Panc1 (cell line): Measurements from ENCODE around the gene NR6A1. TPM values are rescaled to one million over a fixed set of nuclear protein-coding genes. Genes with fewer than 3 reads are reported as not detected.

Experiments
- ATAC-seq: fragments of 200-7000 bp; cut with Tn5 transposase; 2 replicates; pipeline ENCODE4 v1.9.1; 2020; ENCODE audit warnings: mild to moderate bottlenecking, moderate library complexity
- BruUV-seq: library from RNA; stranded (reverse); fragments of 400-500 nt; replicated peaks from 2 replicates; lab custom pipeline; 2021; lab: Mats Ljungman, UMichigan
- CTCF ChIA-PET: fragments of 300-600 bp; sonication (Branson Sonifier 250); formaldehyde crosslinking; loops from one replicate; lab custom pipeline; 2022; ENCODE audit warnings: antibody characterized with exemption; lab: Charles Lee
- POLR2A ChIA-PET: fragments of 300-600 bp; sonication (Branson Sonifier 250); formaldehyde crosslinking; loops from one replicate; lab custom pipeline; 2022; ENCODE audit warnings: antibody characterized with exemption; lab: Charles Lee
- DNase-seq: peaks from one replicate; pipeline ENCODE4 v3.0.0-alpha.2; 2010; ENCODE audit warnings: low read depth, low spot score
- H3K27ac ChIP-seq: 2 replicates; pipeline ENCODE4 v1.5.1; 2011; ENCODE audit warnings: mild to moderate bottlenecking, low read length, inconsistent platforms
- H3K27me3 ChIP-seq: fragments of 200-500 bp; sonication (Bioruptor generic); 2 replicates; pipeline ENCODE4 v1.6.0; 2014; ENCODE audit warnings: low read length, inconsistent platforms; ENCODE audit not compliant: control insufficient read depth, insufficient read depth
- H3K36me3 ChIP-seq: fragments of 200-500 bp; sonication (Bioruptor generic); 2 replicates; pipeline ENCODE4 v1.5.1; 2014; ENCODE audit warnings: inconsistent platforms, mild to moderate bottlenecking, low read length, moderate library complexity; ENCODE audit not compliant: control insufficient read depth, insufficient read depth
- H3K4me1 ChIP-seq: 2 replicates; pipeline ENCODE4 v1.5.1; 2011; ENCODE audit warnings: inconsistent platforms, mild to moderate bottlenecking, low read length, moderate library complexity; ENCODE audit not compliant: control insufficient read depth, insufficient read depth
- H3K4me3 ChIP-seq, 2 experiments: 2 replicates each; pipeline ENCODE4 v1.5.1; 2011 to 2012; ENCODE audit warnings: low read depth in 2 of 2, low read length in 2 of 2, mild to moderate bottlenecking in 2 of 2, inconsistent platforms in 1 of 2, moderate library complexity in 1 of 2
- H3K9me3 ChIP-seq: fragments of 200-500 bp; sonication (Bioruptor generic); 2 replicates; pipeline ENCODE4 v1.5.1; 2014; ENCODE audit warnings: low read depth, mild to moderate bottlenecking, inconsistent platforms, low read length, moderate library complexity; ENCODE audit not compliant: control insufficient read depth, insufficient read depth
- CTCF ChIP-seq: fragments of 450-650 bp; IDR thresholded peaks from 2 replicates; pipeline ENCODE4 v1.5.1; 2017; ENCODE audit warnings: mild to moderate bottlenecking
- POLR2AphosphoS5 ChIP-seq: IDR thresholded peaks from 2 replicates; pipeline ENCODE4 v1.6.1; 2012; ENCODE audit warnings: mild to moderate bottlenecking, low read depth, low read length, moderate library complexity
- REST ChIP-seq, 2 experiments: IDR thresholded peaks; 2 replicates each; pipeline ENCODE4 v1.6.1; 2011 to 2012; ENCODE audit warnings: low read depth in 2 of 2, control low read depth in 1 of 2, low read length in 1 of 2, mild to moderate bottlenecking in 1 of 2, moderate library complexity in 1 of 2; ENCODE audit not compliant: insufficient read depth in 1 of 2
- SIN3A ChIP-seq: IDR thresholded peaks from 2 replicates; pipeline ENCODE4 v1.6.1; 2012; ENCODE audit warnings: low read depth, mild to moderate bottlenecking, low read length, moderate library complexity, borderline replicate concordance; ENCODE audit not compliant: insufficient read depth
- TCF7L2 ChIP-seq: IDR thresholded peaks from 2 replicates; pipeline ENCODE4 v1.6.1; 2011; ENCODE audit warnings: mild to moderate bottlenecking, low read depth, low read length, inconsistent platforms
- in situ Hi-C: cut with HindIII; loops from 2 replicates; pipeline ENCODE4 v1.10.0; 2016; ENCODE audit warnings: low sequenced_read_pairs, low pct_unique_long_range_greater_than_20kb
- intact Hi-C: fragments of 100-400 bp; cut with micrococcal nuclease; formaldehyde crosslinking; loops from one replicate; pipeline ENCODE4 v1.10.0; 2022; ENCODE audit not compliant: unreplicated experiment
- total RNA-seq: library from RNA; stranded (reverse); gene quantifications from one replicate; pipeline ENCODE4 v1.2.1, GENCODE V29; 2021; ENCODE audit not compliant: unreplicated experiment

NR6A1 gene
- total RNA-seq, 1 experiment from 2014 or later = 7.6 TPM

- BruUV-seq = no TSS peak
- ATAC-seq = no peak
- in situ Hi-C loops = no loop called here
- no peaks in the 10 kb centered on the region for H3K9me3 ChIP-seq
- H3K36me3 ChIP-seq = no peaks in the 10 kb centered on the region
- DNase-seq = no peak
- intact Hi-C loops = loop anchor here (5.0 kb wide), 1 partner anchor 38 kb away; no protein-coding TSS in a partner anchor
- peaks cover 16% of the 10 kb centered on the region for H3K4me1 ChIP-seq
- CTCF ChIA-PET = interaction anchor here (0.6 kb wide), 1 partner anchor 90 kb away, joined by 3 read pairs; no protein-coding TSS in a partner anchor
- no peak overlapping the region for H3K27ac ChIP-seq
- TF ChIP-seq CTCF = no peak
- TF ChIP-seq SIN3A = no peak
- no peak for TF ChIP-seq TCF7L2
- no peak for TF ChIP-seq POLR2AphosphoS5
- TF ChIP-seq REST (IDR thresholded peaks at IDR 0.05; ENCODE audit: insufficient read depth in 1 of 2, low read depth in 2 of 2, low read length in 1 of 2) = no peak
- H3K27me3 ChIP-seq = no peaks in the 10 kb centered on the region
- POLR2A ChIA-PET = interaction anchor here (0.6 to 0.7 kb wide), 3 partner anchors 35 to 69 kb away, joined by 3 to 9 read pairs (median 6); no protein-coding TSS in a partner anchor
- H3K4me3 ChIP-seq = no peak overlapping the region
Observed at GRCh38 chr9:124624735-124624992, 146.4 kb downstream of the NR6A1 start.

- no TSS peak for BruUV-seq
- H3K4me1 ChIP-seq = peaks cover 18% of the 10 kb centered on the region
- DNase-seq (no peak), ATAC-seq (no peak)
- H3K27ac ChIP-seq = no peak overlapping the region
- H3K27me3 ChIP-seq = no peaks in the 10 kb centered on the region
- no peak overlapping the region for H3K4me3 ChIP-seq
- POLR2A ChIA-PET = interaction anchor here (0.6 to 0.7 kb wide), 3 partner anchors 35 to 69 kb away, joined by 3 to 9 read pairs (median 6); no protein-coding TSS in a partner anchor
- intact Hi-C loops (loop anchor here (5.0 kb wide), 1 partner anchor 38 kb away; no protein-coding TSS in a partner anchor), in situ Hi-C loops (no loop called here)
- CTCF ChIA-PET = interaction anchor here (0.6 kb wide), 1 partner anchor 90 kb away, joined by 3 read pairs; no protein-coding TSS in a partner anchor
- no peaks in the 10 kb centered on the region for H3K9me3 ChIP-seq
- TF ChIP-seq POLR2AphosphoS5 (no peak), TCF7L2 (no peak), REST (IDR thresholded peaks at IDR 0.05; ENCODE audit: insufficient read depth in 1 of 2, low read depth in 2 of 2, low read length in 1 of 2) (no peak), SIN3A (no peak), CTCF (no peak)
- no peaks in the 10 kb centered on the region for H3K36me3 ChIP-seq
Observed at GRCh38 chr9:124623966-124624734, 147.0 kb downstream of the NR6A1 start.
